Measurements from ENCODE around the gene CCDC59.
A peak's percentile ranks its signal among the peaks of the same experiment; 100 is the strongest.
"Not testable (repeated sequence)": the region's sequence is repeated elsewhere in the genome, so short reads cannot be mapped to it uniquely, and the experiment has no call there.

Gene CCDC59, protein sequence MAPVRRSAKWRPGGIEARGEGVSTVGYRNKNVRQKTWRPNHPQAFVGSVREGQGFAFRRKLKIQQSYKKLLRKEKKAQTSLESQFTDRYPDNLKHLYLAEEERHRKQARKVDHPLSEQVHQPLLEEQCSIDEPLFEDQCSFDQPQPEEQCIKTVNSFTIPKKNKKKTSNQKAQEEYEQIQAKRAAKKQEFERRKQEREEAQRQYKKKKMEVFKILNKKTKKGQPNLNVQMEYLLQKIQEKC

DNA sequence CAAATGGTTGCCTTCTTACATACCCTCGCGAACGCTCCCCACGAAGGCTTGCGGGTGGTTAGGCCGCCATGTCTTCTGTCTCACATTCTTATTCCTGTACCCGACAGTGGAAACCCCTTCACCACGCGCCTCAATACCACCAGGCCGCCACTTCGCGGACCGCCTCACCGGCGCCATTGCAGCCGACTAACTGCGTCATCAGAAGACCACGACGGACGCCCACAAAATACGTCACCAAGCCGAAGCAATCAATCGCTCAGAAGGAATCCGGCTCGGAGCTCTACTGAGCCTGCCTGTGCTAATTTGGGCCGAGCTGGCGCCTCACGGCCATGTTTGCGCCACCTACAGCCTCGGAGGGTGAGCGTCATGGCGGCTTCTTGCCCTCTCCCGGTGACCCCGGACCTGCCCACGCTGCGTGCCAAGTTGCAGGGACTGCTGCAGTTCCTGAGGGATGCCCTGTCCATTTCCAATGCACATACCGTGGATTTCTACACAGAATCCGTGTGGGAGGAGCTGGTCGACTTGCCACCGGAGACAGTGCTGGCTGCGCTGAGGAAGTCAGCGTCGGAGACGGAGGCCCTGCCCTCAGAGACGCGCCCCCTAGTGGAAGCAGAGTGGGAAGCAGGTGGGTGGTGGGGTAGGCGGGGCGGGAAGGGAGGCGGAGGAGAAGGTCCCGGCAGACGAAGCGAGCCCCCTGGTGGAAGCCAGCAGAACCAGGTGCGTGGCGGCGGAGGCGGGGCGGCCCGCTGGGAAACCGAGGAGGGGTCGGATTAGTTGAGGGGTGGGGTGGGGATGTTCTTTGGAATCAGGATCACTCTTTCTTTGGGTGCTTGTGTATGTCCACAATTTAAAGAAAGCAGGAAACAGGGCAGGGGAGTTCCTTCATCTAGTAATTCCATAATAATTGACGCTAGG is at the start of gene CCDC59, which contains the start of gene METTL25:
Gene CCDC59 (minus strand): TSS at position 188 of the 915 bp plus-strand sequence. CDS start 11 bp downstream, at position 177.
Gene METTL25 (plus strand): TSS at position 330 of the 915 bp plus-strand sequence. CDS start 37 bp downstream, at position 367.
- Mint-ChIP-seq H3K4me3 (peak within 1 kb of the TSS; percentile 93), H3K4me1 (peaks cover 46% of the 10 kb centered on the region), H3K9me3 (no peaks in the 10 kb centered on the region), H3K27me3 (no peaks in the 10 kb centered on the region), H3K27ac (peak within 1 kb of the TSS; percentile 98), H3K36me3 (peaks cover 42% of the 10 kb centered on the region)
- peak; percentile 97 for ATAC-seq

DNA sequence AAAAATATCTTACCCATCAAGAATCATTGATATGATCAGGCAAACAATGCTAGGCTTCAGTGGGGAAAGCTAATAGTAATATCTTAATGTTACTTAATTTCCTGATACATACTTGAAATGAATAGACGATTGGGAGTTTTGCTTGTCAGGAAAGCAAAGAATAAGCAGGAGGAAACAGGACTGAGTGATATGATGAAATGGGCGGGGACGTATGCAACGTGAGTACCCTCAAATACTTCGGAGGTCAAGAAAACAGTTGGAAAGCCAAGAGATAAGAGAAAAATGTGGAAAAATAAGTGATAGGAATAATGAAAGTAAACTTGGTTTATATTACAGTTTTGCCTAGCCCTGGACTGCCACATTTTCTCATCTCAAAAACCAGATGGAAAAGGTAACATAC is 49.3 kb upstream of the CCDC59 start:
- H3K27ac Mint-ChIP-seq = no peak overlapping the region
- no peaks in the 10 kb centered on the region for H3K9me3 Mint-ChIP-seq
- H3K4me1 Mint-ChIP-seq = no peaks in the 10 kb centered on the region
- ATAC-seq = no peak
- H3K27me3 Mint-ChIP-seq = no peaks in the 10 kb centered on the region
- no peak overlapping the region for H3K4me3 Mint-ChIP-seq
- peaks cover 53% of the 10 kb centered on the region for H3K36me3 Mint-ChIP-seq

DNA sequence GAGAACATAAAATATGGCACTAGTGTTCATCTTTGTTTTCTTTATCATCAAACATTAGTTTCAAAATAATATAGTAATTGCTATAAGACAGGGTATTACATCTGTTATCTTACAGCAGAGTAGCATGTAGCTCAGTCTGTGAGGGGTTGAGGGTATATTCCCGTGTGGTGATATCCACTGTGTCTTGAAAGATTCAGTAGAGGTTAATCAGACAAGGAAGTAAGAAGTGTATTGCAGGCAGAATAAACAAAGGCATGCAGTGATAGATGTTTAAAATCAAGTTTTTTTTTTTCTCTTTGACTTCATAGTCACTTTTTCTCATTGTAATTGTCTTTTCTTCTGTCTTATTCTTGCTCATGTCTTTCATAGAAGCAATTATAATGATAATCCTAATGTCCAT is 48.5 kb upstream of the CCDC59 start:
- Mint-ChIP-seq H3K36me3 (peaks cover 53% of the 10 kb centered on the region), H3K27me3 (no peaks in the 10 kb centered on the region), H3K4me1 (no peaks in the 10 kb centered on the region), H3K27ac (no peak overlapping the region), H3K9me3 (no peaks in the 10 kb centered on the region), H3K4me3 (no peak overlapping the region)
- no peak for ATAC-seq

DNA sequence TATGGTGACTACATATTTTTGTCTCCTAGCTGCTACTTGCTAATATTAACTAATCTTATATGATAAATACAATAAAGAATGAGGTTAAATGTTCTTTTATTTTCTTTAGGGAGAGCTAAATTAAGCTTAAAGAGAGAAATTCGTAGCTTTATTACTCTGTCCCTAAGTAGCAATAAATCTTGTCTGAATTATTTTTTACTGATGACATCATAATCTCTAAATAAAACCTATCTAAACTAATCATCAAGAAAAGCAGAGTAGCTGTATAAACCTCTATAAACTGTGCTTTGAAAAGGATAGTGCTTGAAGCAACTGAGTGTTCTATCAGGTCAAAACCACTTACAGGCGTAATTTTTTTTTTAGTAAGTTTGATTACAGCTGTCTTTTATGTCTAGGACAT is 42.6 kb upstream of the CCDC59 start:
- Mint-ChIP-seq H3K4me1 (no peaks in the 10 kb centered on the region), H3K36me3 (peaks cover 17% of the 10 kb centered on the region), H3K9me3 (no peaks in the 10 kb centered on the region), H3K27me3 (no peaks in the 10 kb centered on the region), H3K27ac (no peak overlapping the region), H3K4me3 (no peak overlapping the region)
- ATAC-seq = no peak

DNA sequence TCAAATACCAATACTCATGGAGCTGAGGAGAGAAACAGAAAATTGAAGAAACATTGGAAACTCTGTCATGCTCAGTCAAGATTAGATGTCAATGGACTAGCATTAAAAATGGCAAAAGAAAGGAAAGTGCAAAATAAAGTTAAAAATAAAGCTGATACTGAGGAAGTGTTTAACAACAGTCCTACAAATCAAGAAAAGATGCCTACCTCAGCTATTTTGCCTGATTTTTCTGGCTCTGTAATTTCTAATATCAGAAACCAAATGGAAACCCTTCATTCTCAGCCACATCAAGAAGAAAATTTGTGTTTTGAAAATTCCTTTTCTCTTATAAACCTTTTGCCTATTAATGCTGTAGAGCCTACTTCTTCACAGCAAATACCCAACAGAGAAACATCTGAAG is 40.7 kb upstream of the CCDC59 start:
- H3K27me3 Mint-ChIP-seq = no peaks in the 10 kb centered on the region
- H3K27ac Mint-ChIP-seq = no peak overlapping the region
- H3K4me3 Mint-ChIP-seq = no peak overlapping the region
- no peak for ATAC-seq
- H3K36me3 Mint-ChIP-seq = peaks cover 22% of the 10 kb centered on the region
- no peaks in the 10 kb centered on the region for H3K9me3 Mint-ChIP-seq
- H3K4me1 Mint-ChIP-seq = no peaks in the 10 kb centered on the region

DNA sequence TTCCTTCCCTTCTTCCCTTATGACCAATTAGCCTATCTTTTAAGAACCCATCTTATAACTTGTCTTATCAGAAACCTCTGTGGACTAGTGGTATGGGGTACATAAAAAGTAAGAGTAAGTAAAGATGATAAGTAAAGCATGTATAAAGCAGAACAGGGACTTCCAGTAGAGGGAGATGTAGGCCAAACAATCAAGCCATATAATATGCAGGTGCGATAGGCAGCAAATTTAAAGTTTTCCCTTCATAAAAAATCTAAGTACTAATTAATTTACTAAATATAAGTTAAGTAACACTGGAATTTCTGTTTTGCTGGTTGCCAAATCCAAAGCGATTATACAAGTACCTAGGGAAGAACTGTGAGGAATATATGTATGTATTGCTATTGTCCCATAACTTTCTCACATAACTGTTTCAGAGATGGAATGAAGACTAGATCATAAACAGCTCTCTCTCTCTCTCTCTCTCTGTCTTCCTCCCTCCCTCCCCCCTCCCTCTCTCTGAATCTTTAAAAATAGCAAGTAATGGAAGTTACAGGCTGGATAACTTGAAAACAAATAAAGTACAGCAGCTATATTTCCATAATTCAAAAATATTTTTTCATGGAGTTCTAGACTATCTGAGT is 25.9 kb upstream of the CCDC59 start:
- H3K27me3 Mint-ChIP-seq = no peaks in the 10 kb centered on the region
- H3K4me1 Mint-ChIP-seq = no peaks in the 10 kb centered on the region
- H3K27ac Mint-ChIP-seq = no peak overlapping the region
- H3K4me3 Mint-ChIP-seq = no peak overlapping the region
- H3K36me3 Mint-ChIP-seq = peaks cover 21% of the 10 kb centered on the region
- H3K9me3 Mint-ChIP-seq = peaks cover 2% of the 10 kb centered on the region
- ATAC-seq = no peak

DNA sequence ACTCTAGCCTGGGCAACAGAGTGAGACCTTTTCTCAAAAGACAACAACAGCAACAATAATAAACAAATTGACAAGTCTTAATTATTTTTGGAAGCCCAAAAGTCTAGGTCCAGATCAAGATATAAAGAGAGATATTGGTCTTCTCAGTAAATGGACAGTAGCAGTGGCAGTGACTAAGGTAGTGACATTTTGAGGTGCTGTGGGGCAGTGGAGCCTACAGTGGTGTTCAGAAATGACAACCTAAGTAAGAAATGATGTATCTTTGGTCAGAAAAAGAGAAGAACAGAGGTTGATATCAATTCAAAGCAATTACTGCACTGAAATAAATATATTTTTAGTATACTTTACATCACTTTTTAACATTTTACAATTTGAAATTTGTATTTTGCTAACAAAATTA is 20.8 kb upstream of the CCDC59 start:
- Mint-ChIP-seq H3K4me1 (peaks cover 7% of the 10 kb centered on the region), H3K27ac (no peak overlapping the region), H3K27me3 (no peaks in the 10 kb centered on the region), H3K36me3 (peaks cover 22% of the 10 kb centered on the region), H3K4me3 (no peak overlapping the region), H3K9me3 (peaks cover 6% of the 10 kb centered on the region)
- no peak for ATAC-seq

DNA sequence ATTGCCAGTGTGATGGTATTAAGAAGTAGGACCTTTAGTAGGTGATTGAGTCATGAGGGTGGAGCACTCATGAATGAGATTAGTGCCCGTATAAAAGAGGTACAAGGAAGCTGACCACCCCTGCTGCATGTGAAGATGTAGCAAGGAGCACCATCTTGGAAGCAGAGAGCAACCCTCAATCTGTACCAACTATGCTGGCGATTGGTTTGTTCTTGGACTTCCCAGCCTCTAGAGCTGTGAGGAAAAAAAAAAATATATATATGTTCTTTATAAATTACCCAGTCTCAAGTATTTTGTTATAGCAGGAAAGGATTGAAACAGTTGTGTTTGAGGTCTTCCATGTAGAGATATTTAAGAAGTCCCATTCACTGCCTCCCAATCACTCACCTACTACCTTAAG is 17.0 kb upstream of the CCDC59 start:
- H3K4me3 Mint-ChIP-seq = no peak overlapping the region
- no peaks in the 10 kb centered on the region for H3K27me3 Mint-ChIP-seq

DNA sequence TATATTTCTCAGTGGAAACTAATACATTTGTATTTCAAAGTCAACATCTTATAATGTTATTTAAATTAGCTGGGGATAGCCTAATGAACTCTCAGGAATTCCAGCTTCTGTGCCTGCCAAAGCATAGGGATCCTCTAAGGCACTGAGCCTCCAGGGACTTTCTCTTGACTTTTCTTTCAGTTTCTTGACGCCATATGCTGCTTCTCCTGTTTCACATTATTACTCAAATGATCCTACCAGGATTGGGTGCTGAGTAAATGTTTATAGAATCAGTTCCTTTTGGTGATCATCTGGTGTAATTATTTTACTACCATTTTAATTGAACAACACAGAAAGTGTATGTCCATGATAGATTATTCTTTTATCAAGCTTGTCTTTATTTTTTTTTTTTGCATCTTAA is 8.0 kb upstream of the CCDC59 start:
- H3K36me3 Mint-ChIP-seq = peaks cover 25% of the 10 kb centered on the region
- H3K27me3 Mint-ChIP-seq = no peaks in the 10 kb centered on the region
- no peak for ATAC-seq
- H3K9me3 Mint-ChIP-seq = no peaks in the 10 kb centered on the region
- H3K27ac Mint-ChIP-seq = no peak overlapping the region
- H3K4me3 Mint-ChIP-seq = no peak overlapping the region
- peaks cover 25% of the 10 kb centered on the region for H3K4me1 Mint-ChIP-seq

More for the DNA sequence above, 17.0 kb upstream of the CCDC59 start:
- peaks cover 6% of the 10 kb centered on the region for H3K9me3 Mint-ChIP-seq
- peaks cover 7% of the 10 kb centered on the region for H3K4me1 Mint-ChIP-seq
- no peak overlapping the region for H3K27ac Mint-ChIP-seq
- no peak for ATAC-seq
- H3K36me3 Mint-ChIP-seq = peaks cover 50% of the 10 kb centered on the region

DNA sequence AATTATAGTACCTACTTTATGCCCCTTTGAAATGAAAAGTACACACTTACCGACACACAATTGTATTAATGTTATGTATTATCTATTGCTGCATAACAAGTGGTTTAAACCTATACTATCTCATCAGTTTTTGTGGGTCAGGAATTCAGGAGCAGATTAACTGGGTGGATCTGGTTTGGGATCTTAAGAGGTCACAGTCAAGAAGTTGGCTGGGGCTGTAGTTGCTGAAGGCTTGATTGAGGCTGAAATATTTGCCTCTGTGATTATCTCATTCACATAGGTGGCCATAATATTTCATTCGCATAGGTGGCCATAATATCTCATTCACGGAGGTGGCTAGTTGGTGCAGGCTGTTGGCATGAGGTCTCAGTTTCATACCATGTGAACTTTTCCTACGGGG is 5.8 kb upstream of the CCDC59 start:
- Mint-ChIP-seq H3K36me3 (peaks cover 16% of the 10 kb centered on the region), H3K27ac (no peak overlapping the region), H3K4me3 (no peak overlapping the region), H3K27me3 (no peaks in the 10 kb centered on the region), H3K4me1 (peaks cover 45% of the 10 kb centered on the region), H3K9me3 (no peaks in the 10 kb centered on the region)
- ATAC-seq = no peak

DNA sequence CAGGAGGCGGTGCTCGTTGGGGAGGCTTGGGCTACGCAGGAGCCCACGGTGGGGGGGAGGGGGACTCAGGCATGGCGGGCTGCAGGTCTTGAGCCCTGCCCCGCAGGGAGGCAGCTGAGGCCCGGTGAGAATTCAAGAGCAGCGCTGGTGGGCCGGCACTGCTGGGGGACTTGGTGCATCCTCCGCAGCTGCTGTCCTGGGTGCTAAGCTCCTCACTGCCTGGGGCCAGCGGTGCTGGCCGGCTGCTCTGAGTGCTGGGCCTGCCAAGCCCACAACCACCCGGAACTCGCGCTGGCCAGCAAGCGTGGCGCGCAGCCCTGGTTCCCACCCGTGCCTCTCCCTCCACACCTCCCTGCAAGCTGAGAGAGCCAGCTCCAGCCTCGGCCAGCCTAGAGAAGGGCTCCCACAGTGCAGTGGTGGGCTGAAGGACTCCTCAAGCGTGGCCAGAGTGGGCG is 3.3 kb upstream of the CCDC59 start:
- no peaks in the 10 kb centered on the region for H3K27me3 Mint-ChIP-seq
- H3K27ac Mint-ChIP-seq = no peak overlapping the region
- H3K4me3 Mint-ChIP-seq = no peak overlapping the region
- ATAC-seq = no peak
- H3K36me3 Mint-ChIP-seq = peaks cover 18% of the 10 kb centered on the region
- peaks cover 52% of the 10 kb centered on the region for H3K4me1 Mint-ChIP-seq
- H3K9me3 Mint-ChIP-seq = no peaks in the 10 kb centered on the region

DNA sequence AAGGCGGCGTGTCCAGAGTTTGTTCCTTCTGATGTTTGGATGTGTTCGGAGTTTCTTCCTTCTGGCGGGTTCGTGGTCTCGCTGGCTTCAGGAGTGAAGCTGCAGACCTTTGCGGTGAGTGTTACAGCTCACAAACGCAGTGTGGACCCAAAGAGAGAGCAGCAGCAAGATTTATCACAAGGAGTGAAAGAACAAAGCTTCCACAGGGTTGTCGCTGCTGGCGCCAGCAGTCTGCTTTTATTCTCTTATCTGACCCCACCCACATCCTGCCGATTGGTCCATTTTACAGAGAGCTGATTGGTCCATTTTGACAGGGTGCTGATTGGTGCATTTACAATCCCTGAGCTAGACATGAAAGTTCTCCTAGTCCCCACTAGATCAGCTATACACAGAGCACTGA is 2.6 kb upstream of the CCDC59 start:
- not testable (repeated sequence) for H3K9me3 Mint-ChIP-seq, ATAC-seq, H3K27me3 Mint-ChIP-seq, H3K27ac Mint-ChIP-seq, H3K4me3 Mint-ChIP-seq
- peaks cover 58% of the 10 kb centered on the region for H3K4me1 Mint-ChIP-seq
- H3K36me3 Mint-ChIP-seq = peaks cover 22% of the 10 kb centered on the region

DNA sequence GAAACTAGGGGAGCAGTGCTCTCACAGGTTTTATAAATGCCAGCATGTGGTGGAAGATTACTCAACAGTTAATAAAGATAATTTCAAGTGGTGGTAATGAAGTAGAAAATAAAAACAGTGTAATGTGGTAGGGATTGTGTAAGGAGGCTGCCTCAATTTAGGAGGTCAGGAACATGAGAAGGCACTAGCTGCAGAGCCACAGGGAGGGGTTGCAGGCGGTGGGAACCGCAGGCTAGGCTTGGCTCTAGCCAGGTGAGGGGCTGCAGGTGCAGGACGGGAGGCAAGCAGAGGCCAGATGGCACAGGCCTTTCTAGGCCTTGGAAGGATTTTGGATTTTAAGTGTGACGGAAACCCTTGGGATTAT is 910 bp upstream of the CCDC59 start:
- peak overlapping the region; percentile 93 for H3K4me3 Mint-ChIP-seq
- H3K4me1 Mint-ChIP-seq = peaks cover 52% of the 10 kb centered on the region
- H3K27me3 Mint-ChIP-seq = no peaks in the 10 kb centered on the region
- peak overlapping the region; percentile 98 for H3K27ac Mint-ChIP-seq
- no peak for ATAC-seq
- peaks cover 36% of the 10 kb centered on the region for H3K36me3 Mint-ChIP-seq
- no peaks in the 10 kb centered on the region for H3K9me3 Mint-ChIP-seq

DNA sequence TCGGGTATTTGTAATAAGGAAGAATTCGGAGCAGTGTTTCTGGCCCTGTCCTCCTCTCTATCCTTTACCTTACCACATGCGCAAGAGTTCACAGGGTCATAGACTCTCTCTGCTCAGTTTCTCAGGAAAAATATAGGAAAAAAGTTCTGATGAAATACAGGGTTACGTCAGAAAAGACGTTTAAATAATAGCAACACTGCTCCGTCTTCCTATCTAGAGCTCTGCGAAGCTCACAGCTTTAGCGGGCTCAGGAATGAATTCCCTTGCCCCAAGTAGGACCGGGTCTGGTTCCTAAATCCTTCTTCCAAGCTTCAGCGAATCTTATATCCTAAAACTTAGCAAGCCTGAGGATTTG is 365 bp downstream of the CCDC59 start:
- H3K4me1 Mint-ChIP-seq = peaks cover 44% of the 10 kb centered on the region
- peaks cover 48% of the 10 kb centered on the region for H3K36me3 Mint-ChIP-seq
- no peaks in the 10 kb centered on the region for H3K27me3 Mint-ChIP-seq
- H3K9me3 Mint-ChIP-seq = no peaks in the 10 kb centered on the region
- peak overlapping the region; percentile 98 for H3K27ac Mint-ChIP-seq
- peak overlapping the region; percentile 93 for H3K4me3 Mint-ChIP-seq
- ATAC-seq = no peak

DNA sequence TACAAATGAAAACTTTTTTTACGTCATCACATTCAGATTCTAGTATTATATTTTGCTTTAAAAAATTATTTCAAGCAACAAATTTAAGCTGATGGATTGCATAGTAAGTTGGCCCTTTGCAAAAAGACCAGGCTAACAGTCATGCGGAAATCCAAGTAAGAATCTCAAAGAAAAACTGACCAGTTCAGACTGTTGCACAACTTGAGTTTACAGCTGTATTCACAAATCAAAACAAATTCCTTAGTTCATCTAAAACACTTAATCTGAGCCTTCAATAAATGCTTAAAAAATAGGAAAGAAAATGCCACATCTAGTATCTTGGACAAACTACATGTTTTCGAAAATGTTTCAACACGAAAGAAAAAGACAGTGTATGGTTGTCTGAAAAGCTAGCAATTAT is 847 bp downstream of the CCDC59 start:
- H3K9me3 Mint-ChIP-seq = no peaks in the 10 kb centered on the region
- no peak for ATAC-seq
- H3K36me3 Mint-ChIP-seq = peaks cover 48% of the 10 kb centered on the region
- H3K27me3 Mint-ChIP-seq = no peaks in the 10 kb centered on the region
- peaks cover 44% of the 10 kb centered on the region for H3K4me1 Mint-ChIP-seq
- H3K27ac Mint-ChIP-seq = peak overlapping the region; percentile 98
- H3K4me3 Mint-ChIP-seq = peak overlapping the region; percentile 93
